ENCODE results near the gene APP. TPM values are rescaled to one million over a fixed set of nuclear protein-coding genes. Genes with fewer than 3 reads are reported as not detected.

The APP gene
- total RNA-seq, 2 experiments from 2014 or later, result 39.3 to 39.4 TPM

DNA sequence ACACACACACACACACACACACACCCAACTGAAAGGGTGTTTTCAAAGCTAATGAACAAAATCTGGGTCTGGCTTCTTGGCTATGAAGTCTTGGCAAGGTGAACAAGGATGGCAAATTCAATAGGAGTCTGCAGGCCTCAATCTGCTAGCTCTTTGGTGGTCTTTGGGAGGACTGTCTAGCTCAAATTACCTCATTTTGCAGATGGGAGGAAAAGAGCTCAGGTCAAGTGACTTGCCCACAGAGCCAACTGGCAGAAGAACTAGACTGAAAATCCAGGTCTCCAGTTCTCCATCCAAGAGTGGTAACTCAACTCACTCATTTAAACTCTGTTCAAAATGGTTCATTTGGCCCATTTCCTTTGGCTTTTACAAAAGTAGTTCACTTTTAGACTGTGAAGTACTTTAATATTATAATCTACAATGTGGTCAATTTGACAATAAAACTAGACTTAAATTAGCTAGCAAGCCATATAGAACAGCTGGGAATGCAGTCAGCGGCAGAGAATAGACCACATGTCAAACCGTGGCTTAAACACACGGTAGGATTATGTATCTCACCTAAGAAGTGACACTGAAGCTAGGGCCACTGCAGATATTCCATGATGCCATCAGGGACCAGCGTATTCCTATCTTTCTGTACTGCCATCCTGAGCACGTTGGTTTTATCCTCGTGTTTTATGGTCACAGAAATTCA is 112.9 kb downstream of the APP start:
- Mint-ChIP-seq H3K4me3 (no peak overlapping the region), H3K27ac (no peak overlapping the region), H3K9me3 (no peaks in the 10 kb centered on the region), H3K27me3 (no peaks in the 10 kb centered on the region), H3K36me3 (ENCODE audit: low read depth) (no peaks in the 10 kb centered on the region), H3K4me1 (ENCODE audit: low read depth) (no peaks in the 10 kb centered on the region)
- ATAC-seq (no peak), DNase-seq (no peak)
- no peak for TF ChIP-seq CTCF (IDR thresholded peaks at IDR 0.05)
- ChIA-PET POLR2A (no interaction called here), CTCF (interaction anchor here (1.1 kb wide), 1 partner anchor 74 kb away, joined by 3 read pairs; no protein-coding TSS in a partner anchor)
- intact Hi-C loops (cut with micrococcal nuclease), result no loop called here

- Mint-ChIP-seq H3K9me3 (no peaks in the 10 kb centered on the region), H3K4me1 (ENCODE audit: low read depth) (no peaks in the 10 kb centered on the region), H3K27ac (no peak overlapping the region), H3K27me3 (no peaks in the 10 kb centered on the region), H3K4me3 (no peak overlapping the region), H3K36me3 (ENCODE audit: low read depth) (peaks cover 5% of the 10 kb centered on the region)
- TF ChIP-seq CTCF (IDR thresholded peaks at IDR 0.05), result no peak
- ATAC-seq (no peak), DNase-seq (no peak)
- intact Hi-C loops (cut with micrococcal nuclease), result no loop called here
- CTCF ChIA-PET, result interaction anchor here (1.0 to 1.2 kb wide), 2 partner anchors 11 to 160 kb away, joined by 3 read pairs; no protein-coding TSS in a partner anchor
- POLR2A ChIA-PET, result no interaction called here
These were observed 114.7 kb downstream of the APP start for GRCh38 chr21:26055841-26056264.

DNA sequence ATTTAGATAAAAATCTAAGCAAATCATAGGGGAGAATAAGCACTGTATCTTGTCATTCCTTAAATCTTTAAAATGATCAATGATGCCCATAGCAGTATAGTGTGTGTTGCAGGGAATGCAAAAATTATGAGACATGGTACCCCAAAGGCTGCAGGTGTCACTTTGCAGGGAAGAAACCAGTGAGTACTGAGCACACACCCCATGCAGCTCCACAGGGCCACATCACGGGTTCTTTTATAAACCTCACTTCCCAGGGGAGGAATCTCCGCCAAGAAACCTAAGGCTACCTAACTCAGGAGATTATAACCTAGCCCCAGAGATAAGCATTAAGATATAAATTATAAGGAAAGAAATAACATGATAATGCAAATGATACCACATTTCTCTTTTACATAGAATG is 115.6 kb downstream of the APP start:
- intact Hi-C loops (cut with micrococcal nuclease), result no loop called here
- ChIA-PET CTCF (interaction anchor here (1.2 kb wide), 1 partner anchor 159 kb away, joined by 3 read pairs; no protein-coding TSS in a partner anchor), POLR2A (no interaction called here)
- no peaks in the 10 kb centered on the region for H3K27me3 Mint-ChIP-seq
- no peak overlapping the region for H3K27ac Mint-ChIP-seq
- DNase-seq (no peak), ATAC-seq (no peak)
- no peaks in the 10 kb centered on the region for H3K9me3 Mint-ChIP-seq
- H3K36me3 Mint-ChIP-seq (ENCODE audit: low read depth), result peaks cover 8% of the 10 kb centered on the region
- no peak overlapping the region for H3K4me3 Mint-ChIP-seq
- no peaks in the 10 kb centered on the region for H3K4me1 Mint-ChIP-seq (ENCODE audit: low read depth)
- no peak for TF ChIP-seq CTCF (IDR thresholded peaks at IDR 0.05)

GRCh38 chr21:26052057-26052456 is 118.5 kb downstream of the APP start:
- ChIA-PET CTCF (no interaction called here), POLR2A (no interaction called here)
- Mint-ChIP-seq H3K36me3 (ENCODE audit: low read depth) (peaks cover 19% of the 10 kb centered on the region), H3K4me1 (ENCODE audit: low read depth) (no peaks in the 10 kb centered on the region), H3K9me3 (no peaks in the 10 kb centered on the region), H3K4me3 (no peak overlapping the region), H3K27me3 (no peaks in the 10 kb centered on the region), H3K27ac (no peak overlapping the region)
- no peak for DNase-seq
- intact Hi-C loops (cut with micrococcal nuclease), result no loop called here
- no peak for TF ChIP-seq CTCF (IDR thresholded peaks at IDR 0.05)
- no peak for ATAC-seq

DNA sequence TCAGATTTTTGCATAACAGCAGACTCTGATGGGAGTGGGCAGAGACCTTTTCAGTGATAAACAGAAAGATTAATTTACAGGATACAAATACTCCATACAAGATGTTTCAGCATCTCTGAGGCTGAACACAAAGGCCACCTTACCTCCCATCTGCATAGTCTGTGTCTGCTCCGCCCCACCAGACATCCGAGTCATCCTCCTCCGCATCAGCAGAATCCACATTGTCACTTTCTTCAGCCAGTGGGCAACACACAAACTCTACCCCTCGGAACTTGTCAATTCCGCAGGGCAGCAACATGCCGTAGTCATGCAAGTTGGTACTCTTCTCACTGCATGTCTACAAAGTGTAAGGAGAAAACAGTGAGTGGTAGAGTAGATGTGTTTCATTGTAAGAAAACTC is 119.7 kb downstream of the APP start:
- CTCF ChIA-PET, result no interaction called here
- H3K36me3 Mint-ChIP-seq (ENCODE audit: low read depth), result peaks cover 24% of the 10 kb centered on the region

More for the DNA sequence above, 119.7 kb downstream of the APP start:
- H3K9me3 Mint-ChIP-seq, result no peaks in the 10 kb centered on the region
- no peaks in the 10 kb centered on the region for H3K4me1 Mint-ChIP-seq (ENCODE audit: low read depth)
- no peak for TF ChIP-seq CTCF (IDR thresholded peaks at IDR 0.05)
- DNase-seq (no peak), ATAC-seq (no peak)
- no peaks in the 10 kb centered on the region for H3K27me3 Mint-ChIP-seq
- no peak overlapping the region for H3K27ac Mint-ChIP-seq
- intact Hi-C loops (cut with micrococcal nuclease), result no loop called here
- H3K4me3 Mint-ChIP-seq, result no peak overlapping the region
- POLR2A ChIA-PET, result no interaction called here

Measured in activated CD8-positive, alpha-beta T cell treated with anti-CD3 and anti-CD28 coated beads for 36 hours (primary cell).